Left lung (tissue), 10 donors: ENCODE data around the gene NF2. TPM values are rescaled to one million over a fixed set of nuclear protein-coding genes. Genes with fewer than 3 reads are reported as not detected.
"Not testable (repeated sequence)": the region's sequence is repeated elsewhere in the genome, so short reads cannot be mapped to it uniquely, and the experiment has no call there.

ENCODE experiments used
- ATAC-seq: fragments of 200-7000 bp; cut with Tn5 transposase; one replicate; pipeline ENCODE4 v1.9.1; 2020; ENCODE audit warnings: moderate library complexity
- DNase-seq, 4 donors: peaks; one replicate each; pipeline ENCODE4 v3.0.0-alpha.2; 2013 to 2020
- H3K27ac ChIP-seq, 2 donors: fragments of 200-600 bp; sonication (generic) in 1 of 2; one replicate each; pipeline versions ENCODE4 v1.5.0 to v1.8.0; 2020 to 2021
- H3K27me3 ChIP-seq, 2 donors: fragments of 200-600 bp; sonication (generic) in 1 of 2; one replicate each; pipeline versions ENCODE4 v1.5.0 to v1.8.0; 2020 to 2021
- H3K36me3 ChIP-seq, 2 donors: fragments of 200-600 bp; sonication (generic) in 1 of 2; one replicate each; pipeline versions ENCODE4 v1.5.0 to v1.8.0; 2020 to 2021
- H3K4me1 ChIP-seq, 2 donors: fragments of 200-600 bp; one replicate each; pipeline ENCODE4 v1.8.0; 2021
- H3K4me3 ChIP-seq, 2 donors: fragments of 200-600 bp; sonication (generic) in 1 of 2; one replicate each; pipeline versions ENCODE4 v1.5.0 to v1.8.0; 2020 to 2021; ENCODE audit warnings: mild to moderate bottlenecking in 1 of 2
- H3K9me3 ChIP-seq, 2 donors: fragments of 200-600 bp; sonication (generic) in 1 of 2; one replicate each; pipeline versions ENCODE4 v1.5.0 to v1.8.0; 2020 to 2021
- intact Hi-C, 2 donors: fragments of 100-400 bp; cut with DNase I; formaldehyde crosslinking; loops; one replicate each; pipeline versions ENCODE4 v1.11.2 to v1.14.2; 2022
- polyA plus RNA-seq, 6 donors: library from polyadenylated mRNA; unstranded; fragments of 120-200 nt; gene quantifications; one replicate each; pipeline ENCODE4 v1.2.1, GENCODE V29; 2013; ENCODE audit not compliant: insufficient read length in 6 of 6
- total RNA-seq, 2 donors: library from RNA; stranded (reverse); fragmentation: NEBNext Ultra II Directional; extraction: Animal tissue kit (Norgen Biotek cat#: 25700); gene quantifications; one replicate each; pipeline ENCODE4 v1.2.1, GENCODE V29; 2021
- TF ChIP-seq, protein P1 (sequence below), 2 donors: fragments of 200-600 bp; sonication (generic) in 1 of 2; IDR thresholded peaks; one replicate each; pipeline versions ENCODE4 v1.5.0 to v1.8.0; 2021; ENCODE audit warnings: antibody characterized with exemption in 2 of 2
- donor health status: DM: no; HTN: yes; CAD: no.
- donor health status: DM: no; HTN: no; CAD: no.

The NF2 gene
- total and polyA plus RNA-seq, 8 donors = 20.1 to 65.3 (median 23.4) TPM

GRCh38 chr22:29563652-29564460 is 39.6 kb upstream of the NF2 start:
- ATAC-seq (no peak), DNase-seq (no peak)
- no peaks in the 10 kb centered on the region for H3K27me3 ChIP-seq
- TF ChIP-seq, protein P1, sequence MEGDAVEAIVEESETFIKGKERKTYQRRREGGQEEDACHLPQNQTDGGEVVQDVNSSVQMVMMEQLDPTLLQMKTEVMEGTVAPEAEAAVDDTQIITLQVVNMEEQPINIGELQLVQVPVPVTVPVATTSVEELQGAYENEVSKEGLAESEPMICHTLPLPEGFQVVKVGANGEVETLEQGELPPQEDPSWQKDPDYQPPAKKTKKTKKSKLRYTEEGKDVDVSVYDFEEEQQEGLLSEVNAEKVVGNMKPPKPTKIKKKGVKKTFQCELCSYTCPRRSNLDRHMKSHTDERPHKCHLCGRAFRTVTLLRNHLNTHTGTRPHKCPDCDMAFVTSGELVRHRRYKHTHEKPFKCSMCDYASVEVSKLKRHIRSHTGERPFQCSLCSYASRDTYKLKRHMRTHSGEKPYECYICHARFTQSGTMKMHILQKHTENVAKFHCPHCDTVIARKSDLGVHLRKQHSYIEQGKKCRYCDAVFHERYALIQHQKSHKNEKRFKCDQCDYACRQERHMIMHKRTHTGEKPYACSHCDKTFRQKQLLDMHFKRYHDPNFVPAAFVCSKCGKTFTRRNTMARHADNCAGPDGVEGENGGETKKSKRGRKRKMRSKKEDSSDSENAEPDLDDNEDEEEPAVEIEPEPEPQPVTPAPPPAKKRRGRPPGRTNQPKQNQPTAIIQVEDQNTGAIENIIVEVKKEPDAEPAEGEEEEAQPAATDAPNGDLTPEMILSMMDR (IDR thresholded peaks at IDR 0.05) = no peak
- H3K4me3 ChIP-seq = no peak overlapping the region
- intact Hi-C loops = no loop called here
- H3K9me3 ChIP-seq = no peaks in the 10 kb centered on the region
- no peak overlapping the region for H3K27ac ChIP-seq
- no peaks in the 10 kb centered on the region for H3K4me1 ChIP-seq
- H3K36me3 ChIP-seq = peaks cover 0 to 28% of the 10 kb centered on the region in 2 donors

DNA sequence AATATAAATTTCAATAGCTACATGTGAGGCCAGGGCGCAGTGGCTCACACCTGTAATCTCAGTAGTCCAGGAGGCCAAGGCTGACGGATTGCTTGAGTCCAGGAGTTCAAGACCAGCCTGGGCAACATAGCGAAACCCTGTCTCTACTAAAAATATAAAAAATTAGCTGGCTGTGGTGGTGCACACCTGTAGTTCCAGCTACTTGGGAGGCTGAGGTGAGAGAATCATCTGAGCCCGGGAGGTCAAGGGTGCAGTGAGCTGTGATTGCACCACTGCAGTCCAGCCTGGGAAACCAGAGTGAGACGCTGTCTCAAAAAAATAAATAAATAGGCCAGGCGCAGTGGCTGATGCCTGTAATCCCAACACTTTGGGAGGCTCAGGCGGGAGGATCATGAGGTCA is 36.9 kb upstream of the NF2 start:
- ATAC-seq = not testable (repeated sequence)
- peaks cover 0 to 23% of the 10 kb centered on the region in 2 donors for H3K36me3 ChIP-seq

GRCh38 chr22:29567338-29567737 is 36.1 kb upstream of the NF2 start:
- Histone ChIP-seq H3K4me3 (no peak overlapping the region), H3K36me3 (peaks cover 0 to 19% of the 10 kb centered on the region in 2 donors), H3K27ac (no peak overlapping the region), H3K27me3 (no peaks in the 10 kb centered on the region), H3K4me1 (no peaks in the 10 kb centered on the region), H3K9me3 (no peaks in the 10 kb centered on the region)
- intact Hi-C loops = no loop called here
- TF ChIP-seq, protein P1 (IDR thresholded peaks at IDR 0.05) = no peak
- ATAC-seq (no peak), DNase-seq (no peak)

More for the DNA sequence above, 36.9 kb upstream of the NF2 start:
- H3K4me3 ChIP-seq, H3K4me1 ChIP-seq, DNase-seq, intact Hi-C loops, H3K9me3 ChIP-seq, H3K27me3 ChIP-seq, H3K27ac ChIP-seq: not testable (repeated sequence)

GRCh38 chr22:29569011-29569678 is 34.3 kb upstream of the NF2 start:
- DNase-seq (no peak), ATAC-seq (no peak)
- Histone ChIP-seq H3K4me3 (no peak overlapping the region), H3K27me3 (no peaks in the 10 kb centered on the region), H3K36me3 (peaks cover 0 to 19% of the 10 kb centered on the region in 2 donors), H3K4me1 (no peaks in the 10 kb centered on the region), H3K27ac (no peak overlapping the region), H3K9me3 (no peaks in the 10 kb centered on the region)
- intact Hi-C loops = no loop called here
- TF ChIP-seq, protein P1 (IDR thresholded peaks at IDR 0.05) = no peak

- Histone ChIP-seq H3K4me1 (no peaks in the 10 kb centered on the region), H3K4me3 (no peak overlapping the region), H3K27me3 (no peaks in the 10 kb centered on the region), H3K9me3 (no peaks in the 10 kb centered on the region), H3K27ac (no peak overlapping the region), H3K36me3 (peaks cover 0 to 19% of the 10 kb centered on the region in 2 donors)
- TF ChIP-seq, protein P1 (IDR thresholded peaks at IDR 0.05) = no peak
- intact Hi-C loops = no loop called here
- ATAC-seq (no peak), DNase-seq (no peak)
Observed at GRCh38 chr22:29570456-29570855, 33.0 kb upstream of the NF2 start.
